Gastroesophageal sphincter (tissue), 4 donors: ENCODE results near the gene NLGN2. TPM values are rescaled to one million over a fixed set of nuclear protein-coding genes. Genes with fewer than 3 reads are reported as not detected.
A peak's percentile ranks its signal among the peaks of the same experiment; 100 is the strongest.

ENCODE experiments used
- ATAC-seq: fragments of 150-250 bp; one replicate; pipeline ENCODE4 v1.9.1; 2016; ENCODE audit warnings: mild to moderate bottlenecking, moderate library complexity
- H3K27ac ChIP-seq, 4 donors: fragments of 200-600 bp; sonication (generic) in 3 of 4; 1 replicate in 3 of 4; 2 replicates in 1 of 4; pipeline ENCODE4 v1.5.1; 2016 to 2019
- H3K27me3 ChIP-seq: fragments of 200-600 bp; sonication (generic); one replicate; pipeline ENCODE4 v1.5.1; 2019
- H3K36me3 ChIP-seq, 2 donors: fragments of 200-600 bp; sonication (generic); one replicate each; pipeline ENCODE4 v1.5.1; 2019; ENCODE audit warnings: control low read depth in 1 of 2
- H3K4me1 ChIP-seq, 3 donors: fragments of 200-600 bp; sonication (generic); 1 replicate in 2 of 3; 2 replicates in 1 of 3; pipeline ENCODE4 v1.5.1; 2016 to 2019; ENCODE audit warnings: control low read depth in 2 of 3
- H3K4me3 ChIP-seq, 2 donors: fragments of 200-600 bp; sonication (generic); one replicate each; pipeline ENCODE4 v1.5.1; 2019; ENCODE audit warnings: mild to moderate bottlenecking in 1 of 2, moderate library complexity in 1 of 2
- H3K9me3 ChIP-seq, 3 donors: fragments of 200-600 bp; sonication (generic); one replicate each; pipeline ENCODE4 v1.5.1; 2017 to 2019; ENCODE audit warnings: control low read depth in 2 of 3
- CTCF ChIP-seq, 4 experiments: fragments of 200-600 bp in 2 of 4; fragments of 450-650 bp in 2 of 4; sonication (generic) in 1 of 4; IDR thresholded peaks; one replicate each; pipeline ENCODE4 v1.5.1; 2017 to 2019; ENCODE audit warnings: antibody characterized with exemption in 4 of 4, mild to moderate bottlenecking in 2 of 4, moderate library complexity in 2 of 4
- EP300 ChIP-seq: sonication (generic); formaldehyde crosslinking; IDR thresholded peaks from one replicate; pipeline ENCODE4 v1.6.1; 2017; ENCODE audit warnings: antibody characterized with exemption, mild to moderate bottlenecking
- POLR2A ChIP-seq, 2 donors: fragments of 450-650 bp; IDR thresholded peaks; one replicate each; pipeline ENCODE4 v1.6.1; 2017; ENCODE audit warnings: antibody characterized with exemption in 2 of 2, mild to moderate bottlenecking in 2 of 2, moderate library complexity in 1 of 2
- POLR2AphosphoS5 ChIP-seq: sonication (generic); formaldehyde crosslinking; IDR thresholded peaks from one replicate; pipeline ENCODE4 v1.6.1; 2017; ENCODE audit warnings: antibody characterized with exemption
- WGBS, 2 donors: methylation state at CpG; one replicate each; pipeline ENCODE4 v1.1.5; 2018; ENCODE audit warnings: low coverage in 1 of 2; 5-methylcytosine and 5-hydroxymethylcytosine counted together
- total RNA-seq, 4 donors: library from RNA; depleted of rRNA; stranded (reverse); fragments of >200 nt; gene quantifications; one replicate each; pipeline ENCODE4 v1.1.0, GENCODE V29; 2016

The NLGN2 gene
- total RNA-seq, 4 donors from 2014 or later, result 9.9 to 28.4 (median 14.4) TPM

GRCh38 chr17:7404737-7405349 is 2.8 kb upstream of the NLGN2 start:
- Histone ChIP-seq H3K36me3 (peaks cover 0 to 19% of the 10 kb centered on the region in 2 donors), H3K4me1 (peaks cover 4 to 65% (median 24%) of the 10 kb centered on the region in 3 donors), H3K4me3 (peak overlapping the region; percentile 70 to 88), H3K27me3 (no peaks in the 10 kb centered on the region), H3K9me3 (no peaks in the 10 kb centered on the region), H3K27ac (peak overlapping the region; percentile 77 to 95 (median 93))
- peak; percentile 64 for ATAC-seq
- TF ChIP-seq EP300, result no peak
- TF ChIP-seq CTCF (IDR thresholded peaks at IDR 0.05), result peak in 3 of 4 experiments; percentile 7 to 23 (median 22)
- TF ChIP-seq POLR2AphosphoS5, result no peak
- peak; percentile 74 to 77 for TF ChIP-seq POLR2A (IDR thresholded peaks at IDR 0.05)
- WGBS, 2 donors, result 0% methylated on average over 9 of the region's 65 CpGs; no CpG with 5 or more reads in 1 of the 2 donors

- peaks cover 0 to 26% of the 10 kb centered on the region in 2 donors for H3K36me3 ChIP-seq
- peaks cover 4 to 63% (median 24%) of the 10 kb centered on the region in 3 donors for H3K4me1 ChIP-seq
- 5 to 29% methylated on average over 1 to 4 of the region's 38 CpGs for WGBS, 2 donors
- TF ChIP-seq CTCF (IDR thresholded peaks at IDR 0.05) (no peak), POLR2A (IDR thresholded peaks at IDR 0.05) (no peak), EP300 (no peak), POLR2AphosphoS5 (no peak)
- no peaks in the 10 kb centered on the region for H3K27me3 ChIP-seq
- no peaks in the 10 kb centered on the region for H3K9me3 ChIP-seq
- H3K27ac ChIP-seq, result peak overlapping the region; percentile 77 to 95 (median 93)
- no peak for ATAC-seq
- H3K4me3 ChIP-seq, result peak overlapping the region; percentile 70 to 88
Observed at GRCh38 chr17:7405350-7406234, 2.1 kb upstream of the NLGN2 start.

DNA sequence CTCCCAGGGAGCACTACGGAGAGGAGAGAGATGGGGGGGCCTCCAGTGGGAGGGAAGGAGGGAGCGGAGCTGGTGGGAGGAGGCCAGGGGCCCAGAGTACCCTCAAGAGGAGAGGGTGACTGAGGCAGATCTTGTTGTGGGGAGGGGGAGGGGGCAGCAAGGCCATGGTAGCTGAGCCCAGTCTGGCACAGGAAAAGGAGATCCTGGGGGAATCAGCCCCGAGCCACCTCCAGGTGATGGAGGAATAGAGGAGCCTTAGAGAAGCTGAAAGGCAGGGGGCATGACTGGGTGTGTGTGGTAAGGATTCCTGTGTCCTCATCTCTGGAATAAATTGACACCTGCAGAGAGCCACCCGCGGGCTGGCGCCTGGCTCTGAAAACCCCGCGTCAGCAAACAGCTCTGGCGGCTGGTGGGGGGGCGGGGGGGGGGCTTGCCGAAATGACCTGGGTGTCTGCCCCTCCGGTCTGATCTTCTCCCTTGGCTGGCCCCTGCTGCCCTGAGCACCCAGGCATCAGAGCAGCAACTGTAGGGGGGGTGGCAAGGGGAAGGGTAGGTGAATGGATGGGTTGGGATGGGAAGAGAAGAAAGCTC is 1.3 kb upstream of the NLGN2 start:
- H3K27me3 ChIP-seq, result no peaks in the 10 kb centered on the region
- WGBS, 2 donors, result 39 to 59% methylated on average over 3 to 8 of the region's 12 CpGs
- H3K36me3 ChIP-seq, result peaks cover 0 to 31% of the 10 kb centered on the region in 2 donors
- peak overlapping the region in 1 of 2 donors; percentile 88 for H3K4me3 ChIP-seq
- ATAC-seq, result no peak
- H3K9me3 ChIP-seq, result no peaks in the 10 kb centered on the region
- TF ChIP-seq CTCF (IDR thresholded peaks at IDR 0.05) (no peak), POLR2A (IDR thresholded peaks at IDR 0.05) (no peak), POLR2AphosphoS5 (no peak), EP300 (no peak)
- H3K27ac ChIP-seq, result peak overlapping the region in 2 of 4 donors; percentile 93 to 95
- H3K4me1 ChIP-seq, result peaks cover 4 to 55% (median 24%) of the 10 kb centered on the region in 3 donors

DNA sequence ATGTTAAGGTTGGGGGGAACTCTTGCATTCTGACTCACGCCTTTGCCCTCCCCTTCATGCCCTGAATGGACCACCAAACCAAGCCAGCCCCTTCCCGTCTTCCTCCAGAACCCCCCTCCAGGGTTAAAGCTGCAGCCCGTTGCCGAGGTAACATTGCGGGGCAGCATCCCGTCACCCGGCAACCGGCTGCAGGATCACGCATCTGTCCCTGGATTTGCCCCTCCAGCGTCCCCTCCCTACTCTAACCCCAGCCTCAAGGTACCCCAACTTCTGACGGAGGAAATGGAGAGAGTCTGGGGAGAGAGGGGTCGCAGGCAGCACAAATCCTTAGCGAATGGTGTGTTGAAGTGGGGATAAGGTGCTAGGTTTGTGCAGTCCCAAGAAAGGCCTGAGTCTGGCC is 563 bp upstream of the NLGN2 start:
- H3K4me1 ChIP-seq, result peaks cover 4 to 48% (median 24%) of the 10 kb centered on the region in 3 donors
- H3K27me3 ChIP-seq, result no peaks in the 10 kb centered on the region
- no peaks in the 10 kb centered on the region for H3K9me3 ChIP-seq
- TF ChIP-seq CTCF (IDR thresholded peaks at IDR 0.05) (no peak), POLR2A (IDR thresholded peaks at IDR 0.05) (no peak), EP300 (no peak), POLR2AphosphoS5 (no peak)
- H3K4me3 ChIP-seq, result no peak overlapping the region
- no peak overlapping the region for H3K27ac ChIP-seq
- no peak for ATAC-seq
- WGBS, 2 donors, result 75 to 93% methylated on average over 2 to 10 of the region's 13 CpGs
- H3K36me3 ChIP-seq, result peaks cover 0 to 31% of the 10 kb centered on the region in 2 donors
